GM10266 (cell line): ENCODE measurements around the gene FLT3.

Source experiments
- DNase-seq: peaks from one replicate; pipeline ENCODE4 v3.0.0; 2012; ENCODE audit errors: extremely low spot score
- TF ChIP-seq, protein P1 (sequence below): IDR thresholded peaks from 2 replicates; pipeline ENCODE4 v1.5.1; 2012; ENCODE audit warnings: mild to moderate bottlenecking, low read depth; ENCODE audit not compliant: control insufficient read depth, insufficient read depth; ENCODE audit errors: missing control alignments

The FLT3 gene

DNA sequence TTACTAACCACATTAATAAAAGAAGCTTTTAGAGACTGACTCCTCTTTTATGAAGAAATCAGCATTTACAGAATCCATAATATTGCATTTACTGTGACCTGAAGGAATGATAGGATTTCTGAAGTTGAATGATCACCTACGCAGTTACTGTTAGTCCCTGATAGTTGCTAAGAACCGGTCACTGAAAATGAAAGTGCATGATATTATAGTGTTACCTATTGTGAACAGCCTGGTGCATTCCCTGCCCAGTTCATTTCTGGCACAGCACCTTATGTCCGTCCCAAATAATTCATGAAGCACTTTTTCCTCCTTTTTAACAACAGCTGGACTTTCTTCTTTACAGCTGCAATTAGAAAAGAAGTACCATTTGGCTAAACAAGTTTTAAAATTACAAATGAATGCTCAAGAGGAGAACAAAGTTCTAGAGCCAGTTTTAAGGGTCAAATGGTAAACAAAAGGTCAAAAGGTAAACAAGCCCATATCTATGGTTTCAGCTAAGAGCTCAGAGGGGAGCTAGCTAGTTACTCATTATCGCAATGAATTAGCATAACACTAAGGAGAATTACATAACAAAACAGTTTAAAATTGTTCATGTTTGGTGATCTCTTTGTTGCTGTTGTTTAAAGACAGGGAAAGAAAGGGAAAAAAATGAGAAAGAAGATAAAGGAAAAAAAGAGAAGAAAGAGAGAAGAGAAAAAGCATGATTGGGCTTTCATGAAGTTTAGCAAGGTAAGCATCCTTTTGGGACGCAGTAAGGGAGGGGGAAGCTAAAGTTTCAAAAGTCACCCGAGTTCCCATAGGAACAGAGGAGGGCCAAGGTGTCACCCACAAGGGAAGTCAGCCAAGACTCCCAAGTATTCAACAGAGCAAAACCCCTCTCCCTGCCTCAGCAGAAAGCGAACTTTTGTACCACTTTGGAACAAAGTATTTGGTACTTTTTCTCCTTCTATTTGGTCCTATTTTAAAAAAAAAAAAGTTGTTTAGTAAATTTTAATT, 50.2 kb downstream of the FLT3 start:
- DNase-seq: no peak

DNA sequence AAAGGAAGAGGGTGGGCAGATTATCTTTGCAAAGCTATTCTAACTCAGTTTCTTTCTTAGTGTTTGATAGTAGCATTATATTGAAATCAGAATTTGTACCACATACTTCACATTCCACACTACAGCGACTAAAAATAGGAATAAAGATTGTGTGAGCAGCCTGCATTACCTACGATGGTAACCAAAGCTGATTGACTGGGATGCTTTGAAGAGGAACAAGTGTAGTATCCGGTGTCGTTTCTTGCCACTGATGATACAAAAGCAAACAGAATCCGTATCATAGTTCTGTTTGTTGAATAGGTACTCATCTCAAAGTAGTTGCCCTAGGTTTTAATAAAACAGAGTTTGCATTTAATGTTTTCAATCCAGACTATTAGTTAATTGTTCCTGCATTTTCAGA, 51.2 kb downstream of the FLT3 start:
- TF ChIP-seq, protein P1, sequence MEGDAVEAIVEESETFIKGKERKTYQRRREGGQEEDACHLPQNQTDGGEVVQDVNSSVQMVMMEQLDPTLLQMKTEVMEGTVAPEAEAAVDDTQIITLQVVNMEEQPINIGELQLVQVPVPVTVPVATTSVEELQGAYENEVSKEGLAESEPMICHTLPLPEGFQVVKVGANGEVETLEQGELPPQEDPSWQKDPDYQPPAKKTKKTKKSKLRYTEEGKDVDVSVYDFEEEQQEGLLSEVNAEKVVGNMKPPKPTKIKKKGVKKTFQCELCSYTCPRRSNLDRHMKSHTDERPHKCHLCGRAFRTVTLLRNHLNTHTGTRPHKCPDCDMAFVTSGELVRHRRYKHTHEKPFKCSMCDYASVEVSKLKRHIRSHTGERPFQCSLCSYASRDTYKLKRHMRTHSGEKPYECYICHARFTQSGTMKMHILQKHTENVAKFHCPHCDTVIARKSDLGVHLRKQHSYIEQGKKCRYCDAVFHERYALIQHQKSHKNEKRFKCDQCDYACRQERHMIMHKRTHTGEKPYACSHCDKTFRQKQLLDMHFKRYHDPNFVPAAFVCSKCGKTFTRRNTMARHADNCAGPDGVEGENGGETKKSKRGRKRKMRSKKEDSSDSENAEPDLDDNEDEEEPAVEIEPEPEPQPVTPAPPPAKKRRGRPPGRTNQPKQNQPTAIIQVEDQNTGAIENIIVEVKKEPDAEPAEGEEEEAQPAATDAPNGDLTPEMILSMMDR: no peak
- DNase-seq: no peak

More for the DNA sequence above, 50.2 kb downstream of the FLT3 start:
- TF ChIP-seq, protein P1: no peak

DNA sequence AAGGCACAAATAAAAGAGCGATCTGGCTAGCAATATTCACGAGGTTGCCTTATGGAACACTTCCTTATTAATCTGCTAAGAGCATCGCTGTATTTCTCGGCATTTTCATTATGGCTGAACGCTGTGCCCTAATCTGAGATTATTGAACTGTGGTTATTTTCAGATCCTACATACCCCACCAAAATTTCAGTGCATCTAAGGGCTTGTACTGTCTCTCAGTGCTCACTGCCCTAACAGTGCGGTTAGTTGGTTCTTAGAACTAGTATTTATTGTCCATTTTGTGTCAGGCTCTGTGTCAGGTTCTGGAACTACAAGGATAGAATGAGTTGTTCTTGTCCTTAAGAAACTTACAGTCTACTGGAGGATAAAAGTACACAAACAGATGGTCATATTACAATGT, 51.6 kb downstream of the FLT3 start:
- TF ChIP-seq, protein P1: no peak
- DNase-seq: no peak

DNA sequence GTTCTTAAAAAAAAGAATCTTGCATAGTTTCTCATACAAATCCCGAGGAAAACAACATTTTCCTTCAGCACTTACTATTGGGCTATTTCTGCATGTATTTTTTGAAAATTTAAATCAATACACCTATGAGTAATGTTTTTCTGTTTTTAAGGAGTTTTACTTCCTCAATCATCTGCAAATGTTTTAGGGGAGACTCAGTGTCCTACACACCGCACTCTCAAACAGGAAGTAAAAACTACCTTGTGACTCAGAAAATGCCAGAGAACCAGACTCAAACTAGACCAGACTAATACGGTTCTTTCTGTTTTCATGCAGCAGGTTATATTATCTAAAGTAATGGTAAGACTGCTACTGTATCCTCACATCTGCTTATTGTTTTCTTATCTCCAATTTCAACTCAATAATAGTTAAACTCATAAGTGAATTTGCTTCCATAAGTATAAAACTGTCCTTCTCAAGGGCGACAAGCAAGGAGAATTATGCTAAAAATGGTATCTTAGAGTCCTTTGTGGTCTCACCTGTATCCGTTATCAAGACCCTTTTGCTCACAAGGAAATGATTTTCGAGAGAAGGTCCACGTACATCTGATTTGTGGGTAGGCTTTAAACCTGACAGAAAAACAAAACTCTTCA, 52.5 kb downstream of the FLT3 start:
- peak; percentile 56 for DNase-seq
- TF ChIP-seq, protein P1: no peak

GRCh38 chr13:28046981-28047380, 53.4 kb downstream of the FLT3 start:
- DNase-seq: no peak
- TF ChIP-seq, protein P1: no peak

DNA sequence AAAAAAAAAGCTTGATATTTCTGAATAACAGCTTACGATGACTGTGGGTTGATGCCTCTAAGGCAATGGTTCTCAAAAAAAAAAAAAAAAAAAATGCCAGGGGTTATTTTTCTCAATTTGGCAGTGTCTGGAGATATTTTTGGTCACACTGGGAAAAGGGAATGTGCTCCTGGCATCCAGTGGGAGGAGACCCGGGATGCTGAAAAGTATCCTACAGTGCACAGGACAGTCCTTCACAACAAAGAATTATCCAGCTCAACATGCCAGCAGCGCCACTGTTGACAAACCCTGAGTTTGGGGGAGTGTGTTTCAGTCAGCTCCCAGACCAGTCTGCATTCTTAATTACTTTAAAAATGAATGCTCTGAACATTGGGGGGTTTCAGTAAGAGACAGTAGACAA, 54.5 kb downstream of the FLT3 start:
- no peak for DNase-seq
- TF ChIP-seq, protein P1: no peak

- TF ChIP-seq, protein P1: no peak
- DNase-seq: no peak
Observed at GRCh38 chr13:28044608-28045007, 55.8 kb downstream of the FLT3 start.
